Activated T-helper 9 cell treated with anti-CD3 and anti-CD28 coated beads, Interleukin-2, amount 50 U/mL, for 16 hours (primary cell): ENCODE data around the gene IMPDH1.
"Not testable (repeated sequence)": the region's sequence is repeated elsewhere in the genome, so short reads cannot be mapped to it uniquely, and the experiment has no call there.

Experiments used
- DNase-seq: peaks from one replicate; pipeline ENCODE4 v3.0.0-alpha.2; 2020; ENCODE audit warnings: low read depth

IMPDH1 gene

GRCh38 chr7:128409596-128410450, at the start of gene IMPDH1:
TSS of gene IMPDH1 (minus strand) at chr7:128409982. CDS start at chr7:128409901, 81 bp downstream.
- peak; percentile 82 for DNase-seq

DNA sequence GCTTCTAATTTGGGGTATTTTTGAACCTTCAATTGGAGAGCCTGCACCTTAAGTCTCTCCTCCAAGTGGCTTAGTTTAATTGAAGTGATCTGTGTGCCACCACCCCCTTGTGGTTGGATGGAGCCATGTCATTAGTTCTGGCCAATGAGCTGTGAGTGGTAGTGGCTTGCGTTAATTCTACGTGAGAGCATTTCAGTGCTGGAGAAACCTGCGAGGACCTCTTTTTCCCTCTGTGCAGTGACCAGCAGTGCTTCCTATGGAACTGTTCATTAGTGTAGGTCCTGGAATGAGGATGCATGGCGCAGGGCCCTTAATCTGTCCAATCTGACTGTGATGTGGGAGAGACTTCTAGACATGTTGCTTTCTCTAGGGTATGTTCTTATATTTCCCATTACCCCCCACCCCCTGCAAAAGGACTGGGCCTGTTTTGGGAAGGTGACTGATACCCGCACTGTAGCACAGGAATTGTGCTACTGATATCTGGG, 49.7 kb upstream of the IMPDH1 start:
- peak; percentile 42 for DNase-seq

DNA sequence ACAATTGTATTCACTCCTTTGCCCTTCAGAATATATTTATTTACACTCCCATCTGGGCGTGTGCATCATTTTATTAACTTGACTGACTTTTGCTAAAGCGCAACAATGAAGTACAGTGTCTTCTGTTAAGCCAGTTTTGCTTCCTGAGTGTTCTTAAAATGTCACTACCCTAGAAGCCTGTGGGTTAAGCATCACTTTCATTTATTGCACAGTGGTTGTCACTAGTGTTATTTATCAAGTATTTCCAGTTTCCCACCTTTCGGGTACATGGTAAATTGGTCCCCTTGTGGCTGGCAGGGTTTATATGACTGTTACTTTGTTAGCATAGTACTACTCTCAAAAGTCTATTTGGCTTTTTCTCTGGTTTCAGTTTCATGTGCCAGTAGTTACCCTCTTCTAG, 49.2 kb upstream of the IMPDH1 start:
- no peak for DNase-seq

DNA sequence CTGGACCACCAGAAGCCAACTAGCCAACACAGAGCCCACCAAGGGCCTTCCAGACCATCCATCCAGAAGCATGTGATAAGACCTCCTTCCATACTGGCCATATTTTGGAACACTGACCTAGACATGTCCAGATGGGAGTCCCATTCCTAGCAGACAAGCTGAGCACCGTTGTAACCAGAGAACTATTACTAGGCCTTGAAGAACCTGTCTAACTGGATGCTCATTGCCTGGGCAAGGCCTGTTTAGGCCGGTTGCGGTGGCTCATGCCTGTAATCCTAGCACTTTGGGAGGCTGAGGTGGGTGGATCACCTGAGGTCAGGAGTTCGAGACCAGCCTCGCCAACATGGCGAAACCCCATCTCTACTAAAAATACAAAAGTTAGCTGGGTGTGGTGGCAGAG, 47.6 kb upstream of the IMPDH1 start:
- DNase-seq = not testable (repeated sequence)

DNA sequence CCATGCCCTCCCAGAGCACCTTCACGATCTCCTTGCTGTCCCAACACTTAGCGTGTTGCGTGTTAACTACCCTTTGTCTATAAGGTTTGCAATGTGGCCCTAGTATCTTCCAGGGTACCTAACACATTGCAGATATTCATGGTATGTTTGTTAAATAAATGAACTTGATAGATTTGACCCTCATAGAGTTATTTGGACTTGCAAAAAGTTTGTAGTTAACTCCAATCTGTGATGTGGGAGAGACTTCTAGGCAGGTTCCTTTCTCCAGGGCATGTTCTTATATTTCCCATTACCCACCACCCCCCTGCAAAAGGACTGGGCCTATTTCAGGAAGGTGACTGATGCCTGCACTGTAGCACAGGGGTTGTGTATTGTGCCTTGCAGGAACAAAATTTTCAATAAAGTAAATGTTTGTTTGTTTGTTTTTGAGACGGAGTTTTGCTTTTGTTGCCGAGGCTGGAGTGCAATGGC, 46.5 kb upstream of the IMPDH1 start:
- DNase-seq = no peak

DNA sequence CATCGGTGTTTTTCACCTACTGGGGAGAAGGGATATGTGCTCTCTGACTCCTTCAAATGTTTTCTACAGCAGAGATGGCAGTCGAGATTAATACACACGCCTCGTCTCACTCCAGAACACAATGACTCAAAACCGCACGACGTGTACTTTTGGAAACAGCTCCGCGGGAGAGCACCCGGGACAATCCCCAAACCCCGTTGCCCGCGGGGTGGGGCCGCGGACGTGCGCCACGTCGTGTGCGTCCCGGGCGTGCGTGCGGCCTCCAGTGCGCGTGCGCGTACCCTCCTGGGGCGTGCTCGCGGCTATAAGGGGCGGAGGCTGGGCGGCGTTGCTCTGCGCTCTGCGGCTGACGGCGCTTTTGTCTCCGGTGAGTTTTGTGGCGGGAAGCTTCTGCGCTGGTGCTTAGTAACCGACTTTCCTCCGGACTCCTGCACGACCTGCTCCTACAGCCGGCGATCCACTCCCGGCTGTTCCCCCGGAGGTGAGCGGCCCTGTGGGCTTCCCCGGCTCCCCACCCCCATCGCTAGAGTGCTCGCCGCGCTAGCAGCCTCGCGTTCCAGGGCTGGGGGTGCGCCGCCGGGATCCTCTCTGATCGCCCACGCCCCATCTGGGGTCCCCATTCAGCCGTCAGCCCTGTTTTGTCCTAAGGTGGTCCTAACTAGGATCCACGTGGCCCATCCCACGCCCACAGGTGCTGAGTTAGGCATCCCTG, 45.9 kb upstream of the IMPDH1 start, which contains the start of gene HILPDA:
TSS of gene HILPDA (plus strand) at position 336 of the 712 bp plus-strand sequence. CDS start 1,391 bp downstream, outside the sequence.
- peak; percentile 95 for DNase-seq

DNA sequence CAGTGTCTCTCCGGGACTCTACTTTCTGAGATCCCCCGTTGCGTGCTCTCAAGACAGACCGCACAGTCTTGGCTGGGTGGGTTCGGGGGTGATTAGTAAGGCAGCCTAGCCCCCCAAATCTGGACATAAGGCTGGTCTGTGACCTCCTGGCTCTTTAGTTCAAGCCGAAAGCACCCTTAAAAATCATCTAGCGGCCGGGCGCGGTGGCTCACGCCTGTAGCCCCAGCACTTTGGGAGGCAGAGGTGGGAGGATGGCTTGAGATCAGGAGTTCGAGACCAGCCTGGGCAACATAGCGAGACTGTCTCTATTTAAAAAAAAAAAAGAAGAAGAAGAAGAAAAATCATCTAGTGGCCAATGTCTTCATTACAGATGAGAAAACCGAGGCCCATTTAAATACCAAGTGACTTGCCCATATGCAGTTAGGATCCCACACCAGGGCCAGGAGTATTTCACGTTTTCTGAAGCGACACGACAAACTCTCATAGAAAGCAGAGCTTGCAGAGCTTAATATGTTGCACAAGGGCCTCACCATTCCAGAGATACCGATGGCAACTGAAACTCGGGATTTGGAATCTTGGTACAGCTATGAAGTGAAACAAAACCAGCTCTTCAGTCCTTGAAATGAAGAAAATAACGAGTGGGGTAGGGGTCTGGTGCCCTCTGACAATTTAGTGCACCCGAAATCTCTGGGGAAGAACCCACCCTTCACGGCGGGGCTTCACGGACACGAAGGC, 45.2 kb upstream of the IMPDH1 start:
- DNase-seq = no peak

GRCh38 chr7:128453836-128454804, 44.3 kb upstream of the IMPDH1 start:
- no peak for DNase-seq

GRCh38 chr7:128452552-128452951, 42.8 kb upstream of the IMPDH1 start:
- no peak for DNase-seq

DNA sequence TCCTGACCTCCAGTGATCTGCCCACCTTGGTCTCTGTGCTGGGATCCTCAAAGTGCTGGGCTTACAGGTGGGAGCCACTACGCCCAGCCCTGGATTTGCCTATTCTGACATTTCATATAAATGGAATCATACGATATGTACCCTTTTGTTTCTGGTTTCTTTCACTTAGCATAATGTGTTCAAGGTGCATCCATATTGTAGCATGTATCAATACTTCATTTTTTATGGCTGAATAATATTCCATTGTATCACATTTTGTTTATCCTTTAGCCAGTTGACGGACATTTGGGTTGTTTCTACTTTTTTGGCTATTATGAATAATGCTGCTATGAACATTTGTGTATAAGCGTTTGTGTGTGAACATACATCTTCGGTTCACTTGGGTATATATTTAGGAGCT, 41.1 kb upstream of the IMPDH1 start:
- DNase-seq = no peak

DNA sequence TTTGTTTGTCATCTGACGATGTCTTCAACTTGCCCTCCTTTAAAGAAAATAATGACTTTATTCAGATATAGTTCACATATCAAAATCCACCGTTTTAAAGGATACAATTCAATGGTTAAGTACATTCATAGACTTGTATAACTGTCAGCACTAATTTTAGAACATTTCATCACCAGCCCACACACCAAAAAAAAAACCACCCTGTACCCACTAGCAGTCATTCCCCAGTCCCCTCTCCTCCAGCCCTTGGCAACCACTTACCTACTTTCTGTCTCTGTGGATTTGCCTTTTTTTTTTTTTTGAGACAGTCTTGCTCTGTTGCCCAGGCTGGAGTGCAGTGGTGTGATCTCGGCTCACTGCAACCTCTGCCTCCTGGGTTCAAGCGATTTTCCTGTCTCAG, 40.6 kb upstream of the IMPDH1 start:
- DNase-seq = no peak

GRCh38 chr7:128448751-128449302, 39.0 kb upstream of the IMPDH1 start:
- no peak for DNase-seq

GRCh38 chr7:128447941-128448564, 38.3 kb upstream of the IMPDH1 start:
- DNase-seq = no peak

DNA sequence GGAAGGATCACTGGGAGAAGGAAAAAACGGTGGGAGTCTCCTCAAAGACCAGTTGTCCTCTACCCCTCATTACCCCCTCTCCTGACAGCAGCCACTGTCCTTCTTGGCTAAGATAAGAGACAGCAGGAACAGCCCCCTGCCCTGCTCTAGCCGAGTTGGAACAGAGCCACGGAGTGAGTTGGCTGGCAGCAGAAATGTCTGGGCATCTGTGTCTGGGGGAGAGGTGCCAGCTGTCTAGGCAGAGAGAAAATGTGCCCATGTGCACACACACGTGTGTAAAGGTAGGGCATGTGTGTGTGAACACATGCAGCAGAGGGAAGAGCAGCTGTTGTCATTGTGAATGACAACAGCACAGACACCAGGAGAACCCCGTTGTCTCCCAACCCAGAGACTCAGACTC, 36.5 kb upstream of the IMPDH1 start:
- no peak for DNase-seq

- DNase-seq = no peak
Observed at GRCh38 chr7:128443831-128444600, 34.2 kb upstream of the IMPDH1 start.

DNA sequence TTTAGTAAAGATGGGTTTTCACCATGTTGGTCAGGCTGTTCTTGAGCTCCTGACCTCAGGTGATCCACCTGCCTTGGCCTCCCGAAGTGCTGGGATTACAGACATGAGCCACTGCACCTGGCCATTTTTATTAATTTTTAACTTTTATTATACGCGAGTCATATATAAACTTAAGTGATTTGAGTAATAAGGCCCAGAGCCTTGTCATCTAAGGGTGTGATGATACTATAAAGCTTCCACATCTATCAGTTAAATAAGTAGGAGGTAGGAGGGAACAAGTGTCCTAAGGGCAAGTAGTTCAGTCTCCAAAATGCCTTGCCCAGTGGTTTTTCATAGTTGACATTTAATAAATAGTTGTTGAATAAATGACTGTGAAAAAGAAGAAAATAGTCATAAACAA, 32.6 kb upstream of the IMPDH1 start:
- no peak for DNase-seq

GRCh38 chr7:128437426-128438332, 27.9 kb upstream of the IMPDH1 start:
- DNase-seq = no peak

DNA sequence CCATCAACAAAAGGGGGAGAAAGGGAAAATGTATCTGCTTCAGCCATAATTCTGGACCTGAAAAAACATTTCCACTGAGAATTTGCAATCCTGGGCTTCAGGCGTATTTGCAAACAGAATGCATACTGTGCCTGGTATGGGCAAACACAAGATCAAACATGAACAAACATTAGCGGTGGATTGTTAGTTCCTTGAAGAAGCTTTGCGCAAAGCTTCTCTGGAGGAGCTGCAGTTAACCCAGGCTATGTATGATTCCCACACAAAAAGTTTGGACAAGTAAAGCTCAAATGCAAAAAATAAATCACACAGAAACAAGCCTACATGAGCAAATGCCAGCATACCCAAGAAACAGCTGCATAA, 25.5 kb upstream of the IMPDH1 start:
- DNase-seq = no peak
